Fibroblast of lung (primary cell): ENCODE measurements around the gene SDCCAG8.

Experiments
- CTCF ChIP-seq, 2 donors: IDR thresholded peaks in 1 of 2; conservative IDR thresholded peaks in 1 of 2; 1 replicate in 1 of 2; 2 replicates in 1 of 2; pipeline ENCODE4 v1.5.1; 2011 to 2012; ENCODE audit warnings: low read length in 2 of 2, control low read depth in 1 of 2, inconsistent platforms in 1 of 2, low read depth in 1 of 2, mild to moderate bottlenecking in 1 of 2
- EZH2 ChIP-seq: IDR thresholded peaks from 2 replicates; pipeline ENCODE4 v1.5.1; 2012; ENCODE audit warnings: low read length, control low read depth, mild to moderate bottlenecking; ENCODE audit errors: missing control alignments

- TF ChIP-seq EZH2: no peak
- TF ChIP-seq CTCF (conservative IDR thresholded peaks at IDR 0.05 in 1 of 2, IDR thresholded peaks at IDR 0.05 in 1 of 2; ENCODE audit: low read depth in 1 of 2, low read length in 2 of 2): no peak
These were observed 12.2 kb downstream of the SDCCAG8 start for GRCh38 chr1:243267914-243268653.
